ENCODE measurements around the gene SLC29A2.

GRCh38 chr11:66343176-66343575 lies 28.4 kb downstream of the SLC29A2 start:
- TF ChIP-seq POLR2A (IDR thresholded peaks at IDR 0.05) (no peak), CTCF (IDR thresholded peaks at IDR 0.05) (no peak)

Measured in tibial nerve (tissue), 3 donors.